NCI-H446 treated with DMSO at 0.1 percent for 48 hours (cell line): ENCODE data around the gene TRAPPC2L.
"Not testable (repeated sequence)": the region's sequence is repeated elsewhere in the genome, so short reads cannot be mapped to it uniquely, and the experiment has no call there.

Source experiments
- DNase-seq: peaks from one replicate; lab custom pipeline; 2025; lab: John Stamatoyannopoulos, UW

The TRAPPC2L gene

GRCh38 chr16:88893127-88893968, 36.4 kb downstream of the TRAPPC2L start:
- no peak for DNase-seq

- not testable (repeated sequence) for DNase-seq
Observed at GRCh38 chr16:88894266-88894665, 37.3 kb downstream of the TRAPPC2L start.

GRCh38 chr16:88894681-88895300, 37.9 kb downstream of the TRAPPC2L start:
- no peak for DNase-seq

GRCh38 chr16:88895335-88895734, 38.4 kb downstream of the TRAPPC2L start:
- no peak for DNase-seq

- DNase-seq, result no peak
Observed at GRCh38 chr16:88896238-88897070, 39.5 kb downstream of the TRAPPC2L start.

GRCh38 chr16:88897696-88898425, 40.9 kb downstream of the TRAPPC2L start:
- no peak for DNase-seq

GRCh38 chr16:88899901-88900661, 43.2 kb downstream of the TRAPPC2L start:
- DNase-seq, result no peak

- DNase-seq, result no peak
Observed at GRCh38 chr16:88900662-88901052, 43.7 kb downstream of the TRAPPC2L start.

- no peak for DNase-seq
Observed at GRCh38 chr16:88901718-88902337, 44.9 kb downstream of the TRAPPC2L start.

GRCh38 chr16:88902744-88903143, 45.8 kb downstream of the TRAPPC2L start:
- no peak for DNase-seq

GRCh38 chr16:88903267-88903666, 46.3 kb downstream of the TRAPPC2L start:
- no peak for DNase-seq

GRCh38 chr16:88904676-88905365, 47.9 kb downstream of the TRAPPC2L start:
- no peak for DNase-seq

GRCh38 chr16:88905563-88905962, 48.6 kb downstream of the TRAPPC2L start:
- DNase-seq, result no peak

- no peak for DNase-seq
Observed at GRCh38 chr16:88906020-88906419, 49.1 kb downstream of the TRAPPC2L start.

- no peak for DNase-seq
Observed at GRCh38 chr16:88906535-88907105, 49.7 kb downstream of the TRAPPC2L start.

GRCh38 chr16:88907768-88908167, 50.8 kb downstream of the TRAPPC2L start:
- DNase-seq, result no peak

GRCh38 chr16:88908307-88908706, 51.4 kb downstream of the TRAPPC2L start:
- no peak for DNase-seq

- DNase-seq, result no peak
Observed at GRCh38 chr16:88909431-88910210, 52.7 kb downstream of the TRAPPC2L start.
